Gastroesophageal sphincter (tissue), 3 donors: ENCODE measurements around the gene GOLGA8A.
"Not testable (repeated sequence)": the region's sequence is repeated elsewhere in the genome, so short reads cannot be mapped to it uniquely, and the experiment has no call there.

ENCODE experiments used
- POLR2A ChIP-seq, 2 donors: fragments of 450-650 bp; IDR thresholded peaks; one replicate each; pipeline ENCODE4 v1.6.1; 2017; ENCODE audit warnings: antibody characterized with exemption in 2 of 2, mild to moderate bottlenecking in 2 of 2, moderate library complexity in 1 of 2
- POLR2AphosphoS5 ChIP-seq: sonication (generic); formaldehyde crosslinking; IDR thresholded peaks from one replicate; pipeline ENCODE4 v1.6.1; 2017; ENCODE audit warnings: antibody characterized with exemption
- TF ChIP-seq, protein P1 (sequence below), 4 experiments: fragments of 200-600 bp in 2 of 4; fragments of 450-650 bp in 2 of 4; sonication (generic) in 1 of 4; IDR thresholded peaks; one replicate each; pipeline ENCODE4 v1.5.1; 2017 to 2019; ENCODE audit warnings: antibody characterized with exemption in 4 of 4, mild to moderate bottlenecking in 2 of 4, moderate library complexity in 2 of 4

DNA sequence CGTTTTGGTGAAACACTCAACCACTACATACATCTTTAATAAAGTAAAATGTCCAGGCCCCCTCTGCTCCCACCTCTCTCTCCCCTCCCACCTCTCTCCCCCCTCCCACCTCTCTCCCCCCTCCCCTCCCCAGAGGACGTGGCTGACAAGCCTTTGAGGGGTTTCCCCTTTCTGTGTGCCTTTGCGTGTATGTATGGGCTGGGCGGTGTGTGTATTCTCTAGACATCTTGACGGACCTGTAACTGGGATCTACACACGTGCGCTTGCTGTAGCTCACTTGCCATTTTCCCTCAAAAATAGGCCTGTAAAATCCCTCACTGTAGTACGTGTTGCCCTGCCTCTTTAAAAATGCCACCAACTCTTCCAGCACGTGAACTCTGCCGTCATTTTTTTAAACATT is 28.6 kb downstream of the GOLGA8A start:
- TF ChIP-seq POLR2AphosphoS5; POLR2A (IDR thresholded peaks at IDR 0.05): not testable (repeated sequence)
- TF ChIP-seq, protein P1, sequence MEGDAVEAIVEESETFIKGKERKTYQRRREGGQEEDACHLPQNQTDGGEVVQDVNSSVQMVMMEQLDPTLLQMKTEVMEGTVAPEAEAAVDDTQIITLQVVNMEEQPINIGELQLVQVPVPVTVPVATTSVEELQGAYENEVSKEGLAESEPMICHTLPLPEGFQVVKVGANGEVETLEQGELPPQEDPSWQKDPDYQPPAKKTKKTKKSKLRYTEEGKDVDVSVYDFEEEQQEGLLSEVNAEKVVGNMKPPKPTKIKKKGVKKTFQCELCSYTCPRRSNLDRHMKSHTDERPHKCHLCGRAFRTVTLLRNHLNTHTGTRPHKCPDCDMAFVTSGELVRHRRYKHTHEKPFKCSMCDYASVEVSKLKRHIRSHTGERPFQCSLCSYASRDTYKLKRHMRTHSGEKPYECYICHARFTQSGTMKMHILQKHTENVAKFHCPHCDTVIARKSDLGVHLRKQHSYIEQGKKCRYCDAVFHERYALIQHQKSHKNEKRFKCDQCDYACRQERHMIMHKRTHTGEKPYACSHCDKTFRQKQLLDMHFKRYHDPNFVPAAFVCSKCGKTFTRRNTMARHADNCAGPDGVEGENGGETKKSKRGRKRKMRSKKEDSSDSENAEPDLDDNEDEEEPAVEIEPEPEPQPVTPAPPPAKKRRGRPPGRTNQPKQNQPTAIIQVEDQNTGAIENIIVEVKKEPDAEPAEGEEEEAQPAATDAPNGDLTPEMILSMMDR (IDR thresholded peaks at IDR 0.05) = not testable (repeated sequence)
